Smooth muscle cell (in vitro differentiated cells): ENCODE measurements around the gene TFF2. TPM values are rescaled to one million over a fixed set of nuclear protein-coding genes. Genes with fewer than 3 reads are reported as not detected.

Experiments
- DNase-seq: peaks from one replicate; lab custom pipeline; 2025; ENCODE audit not compliant: unreplicated experiment; lab: John Stamatoyannopoulos, UW
- H2AFZ ChIP-seq: fragments of 200-600 bp; sonication (generic); 2 replicates; pipeline ENCODE4 v1.6.0; 2016; ENCODE audit warnings: antibody characterized with exemption, low read depth, mild to moderate bottlenecking
- H3F3A ChIP-seq: fragments of 200-600 bp; sonication (generic); 2 replicates; pipeline ENCODE4 v1.6.0; 2017; ENCODE audit warnings: antibody characterized with exemption, low read depth
- H3K27ac ChIP-seq: fragments of 200-600 bp; sonication (generic); 2 replicates; pipeline ENCODE4 v1.5.1; 2016; ENCODE audit warnings: low read depth, mild to moderate bottlenecking
- H3K27me3 ChIP-seq: fragments of 200-600 bp; sonication (generic); 2 replicates; pipeline ENCODE4 v1.6.1; 2016; ENCODE audit warnings: low read depth, mild to moderate bottlenecking
- H3K36me3 ChIP-seq: fragments of 200-600 bp; sonication (generic); 2 replicates; pipeline ENCODE4 v1.5.1; 2016; ENCODE audit warnings: low read depth
- H3K4me1 ChIP-seq: fragments of 200-600 bp; sonication (generic); 2 replicates; pipeline ENCODE4 v1.5.1; 2016; ENCODE audit warnings: low read depth
- H3K4me2 ChIP-seq: fragments of 200-600 bp; sonication (generic); 2 replicates; pipeline ENCODE4 v1.6.0; 2016; ENCODE audit warnings: mild to moderate bottlenecking
- H3K4me3 ChIP-seq: fragments of 200-600 bp; sonication (generic); 2 replicates; pipeline ENCODE4 v1.5.1; 2016; ENCODE audit warnings: mild to moderate bottlenecking
- H3K79me2 ChIP-seq: fragments of 200-600 bp; sonication (generic); 2 replicates; pipeline ENCODE4 v1.6.0; 2016; ENCODE audit warnings: low read depth, mild to moderate bottlenecking
- H3K9ac ChIP-seq: fragments of 200-600 bp; sonication (generic); 2 replicates; pipeline ENCODE4 v1.6.0; 2016; ENCODE audit warnings: low read depth
- H3K9me3 ChIP-seq: fragments of 200-600 bp; sonication (generic); replicated peaks from 2 replicates; pipeline ENCODE4 v1.5.1; 2016; ENCODE audit warnings: low read depth
- H4K20me1 ChIP-seq: fragments of 200-600 bp; sonication (generic); 2 replicates; pipeline ENCODE4 v1.6.0; 2016; ENCODE audit warnings: low read depth
- CTCF ChIP-seq: fragments of 200-600 bp; sonication (generic); IDR thresholded peaks from 2 replicates; pipeline ENCODE4 v1.5.1; 2017; ENCODE audit warnings: borderline replicate concordance, mild to moderate bottlenecking, antibody characterized with exemption; ENCODE audit not compliant: insufficient read depth, poor library complexity, severe bottlenecking
- WGBS: methylation state at CpG from one replicate; pipeline ENCODE4 v1.1.7; 2016; ENCODE audit warnings: low lambda C conversion rate; 5-methylcytosine and 5-hydroxymethylcytosine counted together
- polyA plus RNA-seq: library from polyadenylated mRNA; unstranded; fragments of >200 nt; fragmentation: Nextera tagmentation; extraction: Ambion mirVana; gene quantifications from 2 replicates; pipeline ENCODE4 v1.2.1, GENCODE V29; 2016
- total RNA-seq: library from RNA; depleted of rRNA; stranded (reverse); fragments of >200 nt; gene quantifications from 2 replicates; pipeline ENCODE4 v1.2.3, GENCODE V29; 2014

Gene TFF2
- total RNA-seq: not detected in 2 replicates
- polyA plus RNA-seq: not detected in 2 replicates

GRCh38 chr21:42350927-42351426 lies at the start of gene TFF2:
TSS of gene TFF2 (minus strand) at chr21:42350994. CDS start at chr21:42350957, 37 bp downstream.
- Histone ChIP-seq H2AFZ (no peak within 1 kb of the TSS), H3K27me3 (no peaks in the 10 kb centered on the region), H3K9me3 (peaks cover 4% of the 10 kb centered on the region), H3K4me3 (no peak within 1 kb of the TSS), H4K20me1 (no peaks in the 10 kb centered on the region), H3F3A (no peaks in the 10 kb centered on the region), H3K79me2 (no peaks in the 10 kb centered on the region), H3K36me3 (no peaks in the 10 kb centered on the region), H3K27ac (no peak within 1 kb of the TSS), H3K4me2 (no peak within 1 kb of the TSS), H3K9ac (no peak within 1 kb of the TSS), H3K4me1 (no peaks in the 10 kb centered on the region)
- DNase-seq: no peak
- WGBS: 92% methylated on average over 13 of the region's 13 CpGs
- no peak for TF ChIP-seq CTCF

GRCh38 chr21:42400525-42400924 lies 49.7 kb upstream of the TFF2 start:
- Histone ChIP-seq H3K27me3 (no peaks in the 10 kb centered on the region), H3K9me3 (no peaks in the 10 kb centered on the region), H3K4me3 (no peak overlapping the region), H3K9ac (peak overlapping the region; percentile 71), H3K4me2 (peak overlapping the region; percentile 72), H3K27ac (peak overlapping the region; percentile 89), H3F3A (no peaks in the 10 kb centered on the region), H2AFZ (no peak overlapping the region), H3K4me1 (peaks cover 5% of the 10 kb centered on the region), H3K36me3 (no peaks in the 10 kb centered on the region), H4K20me1 (no peaks in the 10 kb centered on the region), H3K79me2 (no peaks in the 10 kb centered on the region)
- DNase-seq: no peak
- 56% methylated on average over 4 of the region's 4 CpGs for WGBS
- TF ChIP-seq CTCF: no peak

GRCh38 chr21:42398436-42399028 lies 47.7 kb upstream of the TFF2 start:
- H3K27me3 ChIP-seq: no peaks in the 10 kb centered on the region
- no peak overlapping the region for H3K4me3 ChIP-seq
- H2AFZ ChIP-seq: no peak overlapping the region
- H3F3A ChIP-seq: no peaks in the 10 kb centered on the region
- no peak overlapping the region for H3K9ac ChIP-seq
- H3K4me2 ChIP-seq: no peak overlapping the region
- no peaks in the 10 kb centered on the region for H3K79me2 ChIP-seq
- H4K20me1 ChIP-seq: no peaks in the 10 kb centered on the region
- H3K9me3 ChIP-seq: no peaks in the 10 kb centered on the region
- TF ChIP-seq CTCF: no peak
- H3K4me1 ChIP-seq: peaks cover 5% of the 10 kb centered on the region
- no peaks in the 10 kb centered on the region for H3K36me3 ChIP-seq
- 87% methylated on average over 12 of the region's 12 CpGs for WGBS
- H3K27ac ChIP-seq: no peak overlapping the region
- no peak for DNase-seq
